ENCODE data around the gene POC1A.

GRCh38 chr3:52079958-52080357 is 74.3 kb downstream of the POC1A start:
- TF ChIP-seq POLR2A (IDR thresholded peaks at IDR 0.05; ENCODE audit: low read depth, low read length), result no peak
- TF ChIP-seq POLR2AphosphoS5 (IDR thresholded peaks at IDR 0.05; ENCODE audit: low read depth, low read length), result no peak
- no peak for TF ChIP-seq TAF1 (IDR thresholded peaks at IDR 0.05; ENCODE audit: borderline replicate concordance, low read depth, low read length)

All from GM12892 (cell line).